ENCODE results near the gene SPN.
"Not testable (repeated sequence)": the region's sequence is repeated elsewhere in the genome, so short reads cannot be mapped to it uniquely, and the experiment has no call there.

Gene SPN

GRCh38 chr16:29649588-29650494 is 13.2 kb upstream of the SPN start:
- DNase-seq = no peak

- no peak for DNase-seq
These were observed 12.3 kb upstream of the SPN start for GRCh38 chr16:29650771-29651170.

GRCh38 chr16:29651774-29652349 is 11.2 kb upstream of the SPN start:
- no peak for DNase-seq

GRCh38 chr16:29653471-29653870 is 9.6 kb upstream of the SPN start:
- DNase-seq = peak; percentile 47

GRCh38 chr16:29653890-29654289 is 9.2 kb upstream of the SPN start:
- DNase-seq = not testable (repeated sequence)

GRCh38 chr16:29656688-29657523 is 6.1 kb upstream of the SPN start:
- no peak for DNase-seq

GRCh38 chr16:29658705-29659104 is 4.3 kb upstream of the SPN start:
- DNase-seq = no peak

- DNase-seq = no peak
These were observed 883 bp upstream of the SPN start for GRCh38 chr16:29662000-29662728.

- peak; percentile 32 for DNase-seq
These were observed 375 bp upstream of the SPN start for GRCh38 chr16:29662729-29663015.

- no peak for DNase-seq
These were observed 702 bp downstream of the SPN start for GRCh38 chr16:29663807-29664090.

GRCh38 chr16:29664091-29664921 is 1.3 kb downstream of the SPN start:
- peak; percentile 43 for DNase-seq

- DNase-seq = peak; percentile 29
These were observed 2.4 kb downstream of the SPN start for GRCh38 chr16:29665294-29666077.

- not testable (repeated sequence) for DNase-seq
These were observed 4.2 kb downstream of the SPN start for GRCh38 chr16:29667322-29667610.

- no peak for DNase-seq
These were observed 4.7 kb downstream of the SPN start for GRCh38 chr16:29667755-29668154.

GRCh38 chr16:29668267-29668666 is 5.2 kb downstream of the SPN start:
- no peak for DNase-seq

GRCh38 chr16:29673501-29673900 is 10.5 kb downstream of the SPN start:
- no peak for DNase-seq

GRCh38 chr16:29674188-29674587 is 11.1 kb downstream of the SPN start:
- peak; percentile 23 for DNase-seq

GRCh38 chr16:29675811-29676643 is 13.0 kb downstream of the SPN start:
- DNase-seq = no peak

- DNase-seq = no peak
These were observed 14.1 kb downstream of the SPN start for GRCh38 chr16:29676989-29677785.

GRCh38 chr16:29678691-29679267 is 15.7 kb downstream of the SPN start, which contains the start of gene QPRT:
TSS of gene QPRT (plus strand) at chr16:29679180. CDS start at chr16:29679198, 18 bp downstream.
- no peak for DNase-seq
